SJSA1 (cell line): ENCODE results near the gene DNAJA4. TPM values are rescaled to one million over a fixed set of nuclear protein-coding genes. Genes with fewer than 3 reads are reported as not detected.
A peak's percentile ranks its signal among the peaks of the same experiment; 100 is the strongest.
"Not testable (repeated sequence)": the region's sequence is repeated elsewhere in the genome, so short reads cannot be mapped to it uniquely, and the experiment has no call there.

Experiments used
- DNase-seq, 2 experiments: peaks; one replicate each; pipeline ENCODE4 v3.0.0-alpha.2; 2015 to 2020; ENCODE audit warnings: low spot score in 2 of 2, low read depth in 1 of 2
- H3K27ac ChIP-seq: fragments of 250-450 bp; sonication (Bioruptor Pico); 2 replicates; pipeline ENCODE4 v1.5.1; 2020; ENCODE audit warnings: mild to moderate bottlenecking, moderate library complexity
- H3K27me3 ChIP-seq: fragments of 250-450 bp; sonication (Bioruptor Pico); replicated peaks from 2 replicates; pipeline ENCODE4 v1.5.1; 2020; ENCODE audit warnings: mild to moderate bottlenecking, moderate library complexity
- H3K36me3 ChIP-seq: fragments of 250-450 bp; sonication (Bioruptor Pico); 2 replicates; pipeline ENCODE4 v1.5.1; 2020; ENCODE audit warnings: mild to moderate bottlenecking
- H3K4me1 ChIP-seq: fragments of 250-450 bp; sonication (Bioruptor Pico); replicated peaks from 2 replicates; pipeline ENCODE4 v1.6.1; 2021; ENCODE audit warnings: mild to moderate bottlenecking
- H3K4me3 ChIP-seq: fragments of 250-450 bp; sonication (Bioruptor Pico); 2 replicates; pipeline ENCODE4 v1.5.1; 2020; ENCODE audit warnings: mild to moderate bottlenecking
- H3K9me3 ChIP-seq: fragments of 250-450 bp; sonication (Bioruptor Pico); replicated peaks from 2 replicates; pipeline ENCODE4 v1.5.1; 2020; ENCODE audit warnings: mild to moderate bottlenecking
- total RNA-seq: library from RNA; depleted of rRNA; stranded (reverse); fragments of >200 nt; shearing (Covaris generic); gene quantifications from 2 replicates; pipeline ENCODE4 v1.2.3, GENCODE V29; 2014

The DNAJA4 gene
- total RNA-seq, 1 experiment from 2014 or later: 0.16 TPM

- no peak within 1 kb of the TSS for H3K27ac ChIP-seq
- H3K36me3 ChIP-seq: no peaks in the 10 kb centered on the region
- H3K27me3 ChIP-seq: 0 out of 2 replicates have a peak, but pooled peaks cover 3% of the 10 kb centered on the region
- DNase-seq: no peak
- H3K4me3 ChIP-seq: no peak within 1 kb of the TSS
- H3K4me1 ChIP-seq: no peaks in the 10 kb centered on the region
- no peaks in the 10 kb centered on the region for H3K9me3 ChIP-seq
These were observed 29.8 kb upstream of the DNAJA4 start, which contains the start of gene ACSBG1 for GRCh38 chr15:78234515-78235040. Gene ACSBG1, minus strand, starts transcription at chr15:78234565. Its CDS starts 64 bp downstream, at chr15:78234501.

DNA sequence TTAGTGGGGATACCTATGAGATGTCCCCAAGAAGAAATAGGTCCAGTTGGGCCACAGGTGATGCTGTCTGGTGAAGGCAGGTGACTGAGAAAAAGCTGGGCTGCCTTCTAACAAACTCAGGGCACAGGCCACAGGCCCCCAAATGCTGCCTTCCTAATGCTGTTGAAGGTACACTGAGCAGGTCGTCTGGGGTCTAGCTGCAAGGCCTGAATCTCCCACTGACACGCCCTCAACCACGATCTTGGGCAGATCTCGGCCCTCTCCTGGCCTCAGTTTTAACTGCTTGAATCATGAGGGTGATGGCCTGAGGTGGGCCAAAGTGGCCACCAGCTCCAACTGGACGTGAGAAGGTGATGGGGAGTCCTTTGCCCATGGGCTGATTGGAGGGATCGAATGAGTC is 27.9 kb upstream of the DNAJA4 start:
- Histone ChIP-seq H3K9me3 (no peaks in the 10 kb centered on the region), H3K4me3 (no peak overlapping the region), H3K36me3 (no peaks in the 10 kb centered on the region), H3K27ac (no peak overlapping the region), H3K4me1 (no peaks in the 10 kb centered on the region), H3K27me3 (0 out of 2 replicates have a peak, but pooled peaks cover 3% of the 10 kb centered on the region)
- DNase-seq: no peak

GRCh38 chr15:78237146-78237545 is 27.2 kb upstream of the DNAJA4 start:
- no peak for DNase-seq
- Histone ChIP-seq H3K4me1 (no peaks in the 10 kb centered on the region), H3K36me3 (no peaks in the 10 kb centered on the region), H3K27me3 (0 out of 2 replicates have a peak, but pooled peaks cover under 1% of the 10 kb centered on the region), H3K27ac (no peak overlapping the region), H3K9me3 (no peaks in the 10 kb centered on the region), H3K4me3 (no peak overlapping the region)

- DNase-seq: no peak
- no peak overlapping the region for H3K27ac ChIP-seq
- H3K36me3 ChIP-seq: no peaks in the 10 kb centered on the region
- H3K27me3 ChIP-seq: no peaks in the 10 kb centered on the region
- H3K9me3 ChIP-seq: no peaks in the 10 kb centered on the region
- no peak overlapping the region for H3K4me3 ChIP-seq
- H3K4me1 ChIP-seq: no peaks in the 10 kb centered on the region
These were observed 24.6 kb upstream of the DNAJA4 start for GRCh38 chr15:78239811-78240210.

DNA sequence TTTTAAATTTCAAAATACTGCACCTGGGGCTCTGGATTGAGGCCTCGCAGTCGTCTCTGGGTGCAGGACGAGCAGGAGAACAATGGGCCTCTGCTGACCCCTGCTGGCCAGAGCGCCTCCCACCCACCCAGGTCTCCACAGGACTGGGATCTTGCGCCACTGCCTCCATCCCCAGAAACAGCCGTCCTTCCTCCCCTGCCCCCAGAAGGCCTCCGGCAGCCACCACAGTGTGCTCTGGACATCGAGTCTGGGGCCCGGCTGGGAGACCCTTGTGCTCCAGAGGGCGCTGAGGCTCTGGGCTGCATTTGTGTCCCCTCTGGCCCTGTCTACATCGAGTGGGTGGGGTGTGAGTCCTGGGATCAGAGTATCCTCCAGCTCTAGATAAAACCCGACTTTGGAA is 23.3 kb upstream of the DNAJA4 start:
- Histone ChIP-seq H3K27ac (no peak overlapping the region), H3K9me3 (no peaks in the 10 kb centered on the region), H3K36me3 (no peaks in the 10 kb centered on the region), H3K4me3 (no peak overlapping the region), H3K4me1 (no peaks in the 10 kb centered on the region), H3K27me3 (no peaks in the 10 kb centered on the region)
- peak; percentile 57 to 79 for DNase-seq

DNA sequence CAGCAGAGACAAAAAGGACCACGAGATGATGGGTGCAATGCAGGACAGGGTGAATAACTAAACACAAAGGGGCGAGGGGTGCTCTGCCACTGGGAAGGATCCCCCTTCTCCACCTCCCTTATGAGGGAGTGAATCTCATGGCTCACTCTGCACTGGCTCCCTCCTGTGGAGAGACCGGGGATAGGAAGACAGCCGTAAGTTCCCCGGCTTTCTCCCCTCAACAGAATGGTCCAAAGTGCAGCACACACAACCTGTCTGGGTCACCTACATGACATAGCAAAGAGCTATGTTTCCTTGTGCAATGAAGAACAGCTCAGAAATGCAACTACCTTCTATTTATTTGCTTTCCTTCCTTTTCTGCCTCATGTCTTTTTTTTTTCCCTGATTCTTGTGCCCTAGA is 22.2 kb upstream of the DNAJA4 start:
- Histone ChIP-seq H3K27me3 (no peaks in the 10 kb centered on the region), H3K27ac (no peak overlapping the region), H3K9me3 (no peaks in the 10 kb centered on the region), H3K4me3 (no peak overlapping the region), H3K36me3 (no peaks in the 10 kb centered on the region), H3K4me1 (no peaks in the 10 kb centered on the region)
- no peak for DNase-seq

GRCh38 chr15:78243058-78243457 is 21.3 kb upstream of the DNAJA4 start:
- Histone ChIP-seq H3K27me3 (no peaks in the 10 kb centered on the region), H3K4me1 (no peaks in the 10 kb centered on the region), H3K4me3 (no peak overlapping the region), H3K9me3 (no peaks in the 10 kb centered on the region), H3K36me3 (no peaks in the 10 kb centered on the region), H3K27ac (no peak overlapping the region)
- DNase-seq: no peak

DNA sequence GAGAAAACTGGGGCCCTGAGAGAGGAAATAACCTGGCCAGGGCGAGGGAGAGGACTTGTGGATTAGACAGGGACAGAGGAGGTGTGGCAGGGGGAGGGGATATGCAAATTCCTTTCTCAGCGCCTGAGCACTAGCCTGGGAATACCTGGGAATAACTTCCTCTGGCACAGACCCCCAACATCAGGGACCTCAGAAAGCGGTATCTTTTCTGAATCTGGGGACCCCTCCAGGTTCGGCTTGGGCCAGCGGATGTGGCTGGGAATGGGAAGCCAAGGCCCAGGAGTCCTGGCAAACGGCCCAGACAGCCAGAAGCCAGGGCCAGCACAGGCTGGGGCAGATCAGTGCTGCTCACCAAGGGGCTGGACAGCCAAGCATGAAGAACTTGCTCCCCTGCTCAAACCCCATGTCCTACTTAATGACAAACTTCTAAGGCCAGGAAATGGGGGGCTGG is 20.8 kb upstream of the DNAJA4 start:
- Histone ChIP-seq H3K4me1 (no peaks in the 10 kb centered on the region), H3K4me3 (no peak overlapping the region), H3K27me3 (no peaks in the 10 kb centered on the region), H3K9me3 (no peaks in the 10 kb centered on the region), H3K27ac (no peak overlapping the region), H3K36me3 (no peaks in the 10 kb centered on the region)
- DNase-seq: no peak

DNA sequence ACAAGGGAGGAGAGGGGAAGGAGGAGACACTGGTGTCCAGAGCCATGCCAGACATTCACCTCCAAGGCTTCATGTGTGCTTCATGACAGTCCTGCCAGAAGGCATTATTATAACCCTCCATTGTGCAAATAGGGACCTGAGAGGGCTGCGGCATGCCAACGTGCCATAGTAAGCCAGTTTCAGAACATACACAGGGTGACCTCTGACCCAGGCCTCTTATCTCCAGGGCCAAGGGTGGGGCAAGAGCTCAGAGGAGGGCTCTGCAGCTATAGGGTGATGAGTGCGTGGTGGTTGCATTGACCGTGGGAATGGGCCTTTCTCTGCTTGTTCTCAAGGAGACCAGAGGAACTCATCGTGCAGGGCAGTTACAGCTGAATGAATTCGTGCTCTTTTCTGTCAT is 20.3 kb upstream of the DNAJA4 start:
- no peak overlapping the region for H3K27ac ChIP-seq
- H3K9me3 ChIP-seq: no peaks in the 10 kb centered on the region
- no peaks in the 10 kb centered on the region for H3K36me3 ChIP-seq
- H3K27me3 ChIP-seq: no peaks in the 10 kb centered on the region
- no peak overlapping the region for H3K4me3 ChIP-seq
- no peak for DNase-seq
- no peaks in the 10 kb centered on the region for H3K4me1 ChIP-seq

- Histone ChIP-seq H3K4me3 (no peak overlapping the region), H3K4me1 (no peaks in the 10 kb centered on the region), H3K27ac (no peak overlapping the region), H3K27me3 (no peaks in the 10 kb centered on the region), H3K36me3 (no peaks in the 10 kb centered on the region), H3K9me3 (no peaks in the 10 kb centered on the region)
- DNase-seq: no peak
These were observed 19.5 kb upstream of the DNAJA4 start for GRCh38 chr15:78244893-78245292.

GRCh38 chr15:78245392-78245791 is 19.0 kb upstream of the DNAJA4 start:
- not testable (repeated sequence) for H3K4me1 ChIP-seq, H3K4me3 ChIP-seq, H3K27me3 ChIP-seq, H3K27ac ChIP-seq, H3K36me3 ChIP-seq, H3K9me3 ChIP-seq, DNase-seq

DNA sequence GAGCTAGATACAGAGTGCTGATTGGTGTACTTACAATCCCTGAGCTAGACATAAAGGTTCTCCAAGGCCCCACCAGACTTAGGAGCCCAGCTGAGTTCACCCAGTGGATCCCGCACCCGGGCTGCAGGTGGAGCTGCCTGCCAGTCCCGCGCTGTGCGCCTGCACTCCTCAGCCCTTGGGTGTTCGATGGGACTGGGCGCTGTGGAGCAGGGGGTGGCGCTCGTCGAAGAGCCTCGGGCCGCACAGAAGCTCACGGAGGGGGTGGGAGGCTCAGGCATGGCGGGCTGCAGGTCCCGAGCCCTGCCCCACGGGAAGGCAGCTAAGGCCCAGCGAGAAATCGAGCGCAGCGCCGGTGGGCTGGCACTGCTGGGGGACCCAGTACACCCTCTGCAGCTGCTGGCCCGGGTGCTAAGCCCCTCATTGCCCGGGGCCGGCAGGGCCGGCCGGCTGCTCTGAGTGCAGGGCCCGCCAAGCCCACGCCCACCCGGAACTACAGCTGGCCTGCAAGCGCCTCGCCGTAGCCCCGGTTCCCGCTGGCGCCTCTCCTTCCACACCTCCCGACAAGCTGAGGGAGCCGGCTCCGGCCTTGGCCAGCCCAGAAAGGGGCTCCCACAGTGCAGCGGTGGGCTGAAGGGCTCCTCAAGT is 18.3 kb upstream of the DNAJA4 start:
- DNase-seq, H3K27me3 ChIP-seq, H3K9me3 ChIP-seq, H3K36me3 ChIP-seq, H3K4me3 ChIP-seq, H3K27ac ChIP-seq, H3K4me1 ChIP-seq: not testable (repeated sequence)

GRCh38 chr15:78247911-78248310 is 16.5 kb upstream of the DNAJA4 start:
- Histone ChIP-seq H3K4me1 (no peaks in the 10 kb centered on the region), H3K9me3 (no peaks in the 10 kb centered on the region)

DNA sequence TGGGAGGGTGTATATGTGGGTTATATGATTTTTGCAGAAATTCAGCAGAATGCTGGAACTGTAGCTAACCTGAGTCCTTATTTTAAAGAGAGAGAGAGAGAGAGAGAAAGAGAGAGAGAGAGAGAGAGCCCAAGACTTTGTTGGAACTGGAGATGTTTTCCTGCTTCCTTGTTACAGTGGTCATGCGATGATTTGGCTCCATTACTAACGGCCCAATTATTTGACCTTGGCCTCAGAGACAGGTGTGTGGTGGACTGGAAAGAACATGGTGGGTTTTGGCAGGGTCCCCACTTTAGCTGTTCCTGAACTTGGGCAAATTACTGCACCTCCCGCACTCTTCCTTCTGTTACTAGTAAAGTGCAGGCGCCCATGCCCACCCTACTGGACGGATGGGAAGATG is 15.2 kb upstream of the DNAJA4 start:
- Histone ChIP-seq H3K4me3 (no peak overlapping the region), H3K9me3 (no peaks in the 10 kb centered on the region), H3K27me3 (no peaks in the 10 kb centered on the region), H3K36me3 (no peaks in the 10 kb centered on the region), H3K4me1 (no peaks in the 10 kb centered on the region), H3K27ac (no peak overlapping the region)
- DNase-seq: no peak

More at GRCh38 chr15:78247911-78248310, 16.5 kb upstream of the DNAJA4 start:
- Histone ChIP-seq H3K27ac (no peak overlapping the region), H3K4me3 (no peak overlapping the region), H3K36me3 (no peaks in the 10 kb centered on the region), H3K27me3 (no peaks in the 10 kb centered on the region)
- no peak for DNase-seq

- Histone ChIP-seq H3K4me1 (no peaks in the 10 kb centered on the region), H3K36me3 (no peaks in the 10 kb centered on the region), H3K27ac (no peak overlapping the region), H3K9me3 (no peaks in the 10 kb centered on the region), H3K4me3 (no peak overlapping the region), H3K27me3 (no peaks in the 10 kb centered on the region)
- no peak for DNase-seq
These were observed 13.2 kb upstream of the DNAJA4 start for GRCh38 chr15:78251136-78251535.
